PC-3 (cell line): Measurements from ENCODE around the gene OR6X1. TPM values are rescaled to one million over a fixed set of nuclear protein-coding genes. Genes with fewer than 3 reads are reported as not detected.

Experiments used
- ATAC-seq: fragments of 200-7000 bp; cut with Tn5 transposase; 2 replicates; pipeline ENCODE4 v1.9.1; 2020; ENCODE audit warnings: mild to moderate bottlenecking, moderate library complexity
- BruUV-seq: library from RNA; stranded (reverse); fragments of 400-500 nt; replicated peaks from 2 replicates; lab custom pipeline; 2021; lab: Mats Ljungman, UMichigan
- CTCF ChIA-PET: fragments of 300-600 bp; sonication (Branson Sonifier 250); formaldehyde crosslinking; loops from one replicate; lab custom pipeline; 2022; ENCODE audit warnings: antibody characterized with exemption; lab: Charles Lee
- POLR2A ChIA-PET: fragments of 300-600 bp; sonication (Branson Sonifier 250); formaldehyde crosslinking; loops from one replicate; lab custom pipeline; 2022; ENCODE audit warnings: antibody characterized with exemption; ENCODE audit not compliant: unreplicated experiment; lab: Charles Lee
- DNase-seq: peaks from one replicate; pipeline ENCODE4 v3.0.0-alpha.2; 2015
- H2AFZ ChIP-seq: fragments of 300-600 bp; sonication (generic); 2 replicates; pipeline ENCODE4 v1.6.0; 2016; ENCODE audit warnings: antibody characterized with exemption, low read length
- H3F3A ChIP-seq: fragments of 300-600 bp; sonication (generic); one replicate; pipeline ENCODE4 v1.6.0; 2017; ENCODE audit warnings: antibody characterized with exemption, low read length, control low read depth, mild to moderate bottlenecking; ENCODE audit not compliant: unreplicated experiment
- H3K27ac ChIP-seq: fragments of 300-600 bp; sonication (generic); 2 replicates; pipeline ENCODE4 v1.5.1; 2016; ENCODE audit warnings: mild to moderate bottlenecking, low read length
- H3K27me3 ChIP-seq: fragments of 300-600 bp; sonication (generic); 2 replicates; pipeline ENCODE4 v1.6.1; 2016; ENCODE audit warnings: low read length, mixed read lengths
- H3K36me3 ChIP-seq: fragments of 300-600 bp; sonication (generic); 2 replicates; pipeline ENCODE4 v1.6.1; 2016; ENCODE audit warnings: low read depth, mixed run types, low read length, mixed read lengths
- H3K4me1 ChIP-seq: fragments of 300-600 bp; sonication (generic); 2 replicates; pipeline ENCODE4 v1.5.1; 2016; ENCODE audit warnings: low read length; ENCODE audit not compliant: insufficient read depth
- H3K4me2 ChIP-seq: fragments of 300-600 bp; sonication (generic); 2 replicates; pipeline ENCODE4 v1.6.0; 2016; ENCODE audit warnings: low read length
- H3K4me3 ChIP-seq: fragments of 300-600 bp; sonication (generic); 2 replicates; pipeline ENCODE4 v1.5.1; 2016; ENCODE audit warnings: mild to moderate bottlenecking, low read length, mixed read lengths
- H3K79me2 ChIP-seq: fragments of 300-600 bp; sonication (generic); 2 replicates; pipeline ENCODE4 v1.6.1; 2017; ENCODE audit warnings: low read length, mixed read lengths
- H3K9ac ChIP-seq: fragments of 300-600 bp; sonication (generic); 2 replicates; pipeline ENCODE4 v1.6.0; 2016; ENCODE audit warnings: mild to moderate bottlenecking, low read length
- H3K9me2 ChIP-seq: fragments of 300-600 bp; sonication (generic); replicated peaks from 2 replicates; pipeline ENCODE4 v1.6.1; 2016; ENCODE audit warnings: mixed run types, low read length, mixed read lengths
- H3K9me3 ChIP-seq: fragments of 300-600 bp; sonication (generic); 2 replicates; pipeline ENCODE4 v1.6.1; 2016; ENCODE audit warnings: low read length, mixed read lengths
- H4K20me1 ChIP-seq: fragments of 300-600 bp; sonication (generic); 2 replicates; pipeline ENCODE4 v1.6.1; 2016; ENCODE audit warnings: low read length, mixed read lengths
- CTCF ChIP-seq: fragments of 300-600 bp; sonication (generic); conservative IDR thresholded peaks from 2 replicates; pipeline ENCODE4 v1.5.1; 2017; ENCODE audit warnings: antibody characterized with exemption, low read depth, mild to moderate bottlenecking, low read length
- EZH2 ChIP-seq: fragments of 300-600 bp; sonication (generic); IDR thresholded peaks from one replicate; pipeline ENCODE4 v1.6.1; 2017; ENCODE audit warnings: antibody characterized with exemption, mild to moderate bottlenecking, low read length; ENCODE audit not compliant: unreplicated experiment
- EZH2phosphoT487 ChIP-seq: fragments of 300-600 bp; sonication (generic); IDR thresholded peaks from 2 replicates; pipeline ENCODE4 v1.6.1; 2018; ENCODE audit warnings: mild to moderate bottlenecking, antibody characterized with exemption, low read length, borderline replicate concordance
- intact Hi-C: fragments of 100-400 bp; cut with micrococcal nuclease; formaldehyde crosslinking; loops from 2 replicates; pipeline ENCODE4 v1.9.0; 2023
- total RNA-seq: library from RNA; depleted of rRNA; stranded (reverse); fragments of >200 nt; gene quantifications from 2 replicates; pipeline ENCODE4 v1.2.3, GENCODE V29; 2014

The OR6X1 gene
- total RNA-seq, 1 experiment from 2014 or later, result not detected

DNA sequence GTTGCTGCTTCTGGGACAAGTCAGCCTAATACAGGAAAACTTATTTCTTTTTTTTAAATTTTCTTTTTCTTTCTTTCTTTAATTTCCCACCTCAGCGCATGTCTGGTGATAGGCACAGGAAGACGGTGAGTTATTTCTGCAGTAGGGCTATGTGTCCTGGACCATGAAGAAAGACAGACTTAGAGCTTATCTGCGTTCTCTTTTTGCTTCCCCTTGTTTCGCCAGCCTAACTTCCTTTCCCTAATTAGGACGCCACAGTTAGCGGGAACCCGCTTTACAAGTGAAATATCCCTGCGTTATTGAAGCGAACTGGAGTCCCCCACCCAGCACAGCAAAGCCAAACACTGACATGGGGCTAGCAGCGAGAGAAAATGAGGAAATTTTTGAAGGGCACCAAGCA is 43.2 kb upstream of the OR6X1 start:
- BruUV-seq, result no TSS peak
- DNase-seq (no peak), ATAC-seq (no peak)
- Histone ChIP-seq H3K9ac (no peak overlapping the region), H3K79me2 (no peaks in the 10 kb centered on the region), H3K36me3 (no peaks in the 10 kb centered on the region), H3K27ac (no peak overlapping the region), H3K9me3 (no peaks in the 10 kb centered on the region; the same call in 1 of the 2 replicates), H3K9me2 (no peaks in the 10 kb centered on the region), H2AFZ (no peak overlapping the region), H3K4me2 (no peak overlapping the region), H3F3A (no peaks in the 10 kb centered on the region), H3K4me3 (no peak overlapping the region), H4K20me1 (no peaks in the 10 kb centered on the region), H3K27me3 (peaks cover 84% of the 10 kb centered on the region), H3K4me1 (no peaks in the 10 kb centered on the region)
- ChIA-PET POLR2A (no interaction called here), CTCF (no interaction called here)
- intact Hi-C loops, result no loop called here
- TF ChIP-seq CTCF, result no peak
- TF ChIP-seq EZH2phosphoT487, result no peak
- TF ChIP-seq EZH2, result no peak

DNA sequence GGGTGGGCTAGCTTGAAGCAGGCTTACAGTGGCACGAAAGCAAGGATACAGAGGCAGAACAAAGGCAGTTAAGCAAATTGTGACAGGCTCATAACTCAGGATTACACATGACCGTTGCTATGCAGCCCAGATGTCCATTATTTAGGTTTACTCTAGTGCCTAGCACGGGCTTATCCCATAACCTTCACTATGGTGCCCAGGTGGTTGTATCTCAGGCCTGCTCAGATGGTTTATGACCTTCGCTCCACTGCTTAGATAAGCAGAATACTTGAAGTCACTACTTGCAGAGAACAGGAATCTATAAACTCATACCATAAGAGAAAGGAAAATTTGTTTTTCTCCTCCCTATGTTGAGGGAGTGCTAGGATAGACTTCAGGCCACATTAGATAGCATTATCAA is 42.8 kb upstream of the OR6X1 start:
- no peak overlapping the region for H2AFZ ChIP-seq
- no peaks in the 10 kb centered on the region for H3K79me2 ChIP-seq
- no peak overlapping the region for H3K4me3 ChIP-seq
- H3K9me3 ChIP-seq, result no peaks in the 10 kb centered on the region; the same call in 1 of the 2 replicates
- intact Hi-C loops, result no loop called here
- H3K36me3 ChIP-seq, result no peaks in the 10 kb centered on the region
- H4K20me1 ChIP-seq, result no peaks in the 10 kb centered on the region
- CTCF ChIA-PET, result no interaction called here
- H3K9ac ChIP-seq, result no peak overlapping the region
- H3K4me1 ChIP-seq, result no peaks in the 10 kb centered on the region
- peaks cover 83% of the 10 kb centered on the region for H3K27me3 ChIP-seq
- H3K27ac ChIP-seq, result no peak overlapping the region
- H3K9me2 ChIP-seq, result no peaks in the 10 kb centered on the region
- no peak for DNase-seq
- no TSS peak for BruUV-seq
- H3F3A ChIP-seq, result no peaks in the 10 kb centered on the region
- no peak overlapping the region for H3K4me2 ChIP-seq
- TF ChIP-seq CTCF (no peak), EZH2phosphoT487 (no peak), EZH2 (no peak)
- POLR2A ChIA-PET, result no interaction called here
- no peak for ATAC-seq

GRCh38 chr11:123796226-123796625 is 41.9 kb upstream of the OR6X1 start:
- Histone ChIP-seq H3K4me3 (no peak overlapping the region), H4K20me1 (no peaks in the 10 kb centered on the region), H3K36me3 (no peaks in the 10 kb centered on the region), H2AFZ (no peak overlapping the region), H3K4me1 (no peaks in the 10 kb centered on the region), H3K27ac (no peak overlapping the region), H3F3A (no peaks in the 10 kb centered on the region), H3K9me2 (no peaks in the 10 kb centered on the region), H3K79me2 (no peaks in the 10 kb centered on the region), H3K27me3 (peaks cover 75% of the 10 kb centered on the region), H3K9ac (no peak overlapping the region), H3K4me2 (no peak overlapping the region), H3K9me3 (peaks cover 6% of the 10 kb centered on the region; the same call in 1 of the 2 replicates)
- intact Hi-C loops, result no loop called here
- TF ChIP-seq EZH2, result no peak
- no peak for TF ChIP-seq EZH2phosphoT487
- no peak for TF ChIP-seq CTCF
- ATAC-seq (no peak), DNase-seq (no peak)
- ChIA-PET POLR2A (no interaction called here), CTCF (no interaction called here)
- no TSS peak for BruUV-seq
